Aorta (tissue), 5 donors: ENCODE data around the gene FSD1. TPM values are rescaled to one million over a fixed set of nuclear protein-coding genes. Genes with fewer than 3 reads are reported as not detected.

Experiments used
- ATAC-seq: fragments of 200-7000 bp; cut with Tn5 transposase; one replicate; pipeline ENCODE4 v1.9.1; 2022; ENCODE audit warnings: moderate library complexity; ENCODE audit not compliant: low FRiP score
- DNase-seq, 2 donors: peaks; one replicate each; pipeline ENCODE4 v3.0.0-alpha.2; 2020
- H3K27ac ChIP-seq, 2 donors: one replicate each; pipeline ENCODE4 v1.5.1; 2013; ENCODE audit warnings: low read length in 2 of 2, mild to moderate bottlenecking in 2 of 2, moderate library complexity in 2 of 2, control low read depth in 1 of 2, inconsistent platforms in 1 of 2, low read depth in 1 of 2
- H3K27me3 ChIP-seq, 2 donors: one replicate each; pipeline ENCODE4 v1.6.1; 2013; ENCODE audit warnings: control low read depth in 1 of 2, low read length in 1 of 2, mild to moderate bottlenecking in 1 of 2, moderate library complexity in 1 of 2; ENCODE audit not compliant: insufficient read depth in 2 of 2, control insufficient read depth in 1 of 2
- H3K36me3 ChIP-seq, 2 donors: one replicate each; pipeline ENCODE4 v1.6.1; 2013; ENCODE audit warnings: control low read depth in 1 of 2, low read length in 1 of 2, mild to moderate bottlenecking in 1 of 2; ENCODE audit not compliant: insufficient read depth in 2 of 2, control insufficient read depth in 1 of 2
- H3K4me1 ChIP-seq, 2 donors: one replicate each; pipeline ENCODE4 v1.6.1; 2013; ENCODE audit warnings: low read length in 2 of 2, control low read depth in 1 of 2, mild to moderate bottlenecking in 1 of 2, moderate library complexity in 1 of 2; ENCODE audit not compliant: insufficient read depth in 2 of 2, control insufficient read depth in 1 of 2
- H3K4me3 ChIP-seq, 2 donors: one replicate each; pipeline ENCODE4 v1.5.1; 2013; ENCODE audit warnings: low read length in 2 of 2, control low read depth in 1 of 2, mild to moderate bottlenecking in 1 of 2
- H3K9me3 ChIP-seq: one replicate; pipeline ENCODE4 v1.6.1; 2013; ENCODE audit warnings: mild to moderate bottlenecking, low read length; ENCODE audit not compliant: control insufficient read depth
- WGBS, 2 donors: extraction: QIAGEN DNeasy Blood & Tissue Kit; methylation state at CpG; one replicate each; pipeline ENCODE4 v1.1.7; 2013; 5-methylcytosine and 5-hydroxymethylcytosine counted together
- intact Hi-C, 2 donors: fragments of 100-400 bp; cut with DNase I; formaldehyde crosslinking; loops; one replicate each; pipeline versions ENCODE4 v1.14.2 to v1.15.0; 2022
- polyA plus RNA-seq, 2 donors: library from polyadenylated mRNA; stranded (reverse); fragments of 200-250 nt; gene quantifications; one replicate each; pipeline ENCODE4 v1.2.3, GENCODE V29; 2013
- total RNA-seq, 2 donors: library from RNA; stranded (reverse); fragmentation: NEBNext Ultra II Directional; extraction: Animal tissue kit (Norgen Biotek cat#: 25700); gene quantifications; one replicate each; pipeline ENCODE4 v1.2.1, GENCODE V29; 2021
- donor health status: healthy with polysubstance abuse.
- donor health status: Bipolar disorder and iron deficiency.
- donor health status: DM: no; HTN: no; CAD: no.
- donor health status: DM: no; HTN: no; CAD: no.
- donor health status: DM: yes; HTN: yes; CAD: no.

FSD1 gene
- total and polyA plus RNA-seq, 4 donors: 0.84 TPM; not detected in 3

- no peak for DNase-seq
- no peak for ATAC-seq
- 26 to 32% methylated on average over 14 of the region's 14 CpGs for WGBS, 2 donors
- intact Hi-C loops: no loop called here
- Histone ChIP-seq H3K27ac (no peak overlapping the region), H3K36me3 (no peaks in the 10 kb centered on the region), H3K4me1 (no peaks in the 10 kb centered on the region), H3K9me3 (no peaks in the 10 kb centered on the region), H3K27me3 (no peaks in the 10 kb centered on the region), H3K4me3 (no peak overlapping the region)
These were observed 8.2 kb upstream of the FSD1 start for GRCh38 chr19:4295972-4296771.

- no peak overlapping the region for H3K27ac ChIP-seq
- no peak for ATAC-seq
- WGBS, 2 donors: 74 to 76% methylated on average over 27 of the region's 27 CpGs
- no peaks in the 10 kb centered on the region for H3K9me3 ChIP-seq
- H3K4me3 ChIP-seq: no peak overlapping the region
- no peaks in the 10 kb centered on the region for H3K4me1 ChIP-seq
- DNase-seq: no peak
- intact Hi-C loops: no loop called here
- H3K27me3 ChIP-seq: no peaks in the 10 kb centered on the region
- no peaks in the 10 kb centered on the region for H3K36me3 ChIP-seq
These were observed 6.2 kb upstream of the FSD1 start for GRCh38 chr19:4297901-4298809.

GRCh38 chr19:4298810-4299550, 5.4 kb upstream of the FSD1 start:
- H3K36me3 ChIP-seq: no peaks in the 10 kb centered on the region
- no peak overlapping the region for H3K27ac ChIP-seq
- ATAC-seq (no peak), DNase-seq (no peak)
- intact Hi-C loops: no loop called here
- no peaks in the 10 kb centered on the region for H3K4me1 ChIP-seq
- WGBS, 2 donors: 80 to 81% methylated on average over 8 of the region's 8 CpGs
- H3K27me3 ChIP-seq: no peaks in the 10 kb centered on the region
- no peaks in the 10 kb centered on the region for H3K9me3 ChIP-seq
- no peak overlapping the region for H3K4me3 ChIP-seq

- Histone ChIP-seq H3K9me3 (no peaks in the 10 kb centered on the region), H3K36me3 (no peaks in the 10 kb centered on the region), H3K4me3 (no peak overlapping the region), H3K27ac (no peak overlapping the region), H3K4me1 (no peaks in the 10 kb centered on the region), H3K27me3 (no peaks in the 10 kb centered on the region)
- ATAC-seq (no peak), DNase-seq (no peak)
- 88 to 92% methylated on average over 3 of the region's 3 CpGs for WGBS, 2 donors
- intact Hi-C loops: no loop called here
These were observed 3.8 kb upstream of the FSD1 start for GRCh38 chr19:4300589-4300988.

- DNase-seq (no peak), ATAC-seq (no peak)
- Histone ChIP-seq H3K4me3 (no peak overlapping the region), H3K9me3 (no peaks in the 10 kb centered on the region), H3K27me3 (no peaks in the 10 kb centered on the region), H3K4me1 (no peaks in the 10 kb centered on the region), H3K27ac (no peak overlapping the region), H3K36me3 (no peaks in the 10 kb centered on the region)
- intact Hi-C loops: no loop called here
- 54 to 55% methylated on average over 13 of the region's 13 CpGs for WGBS, 2 donors
These were observed 2.7 kb upstream of the FSD1 start for GRCh38 chr19:4301590-4302242.

GRCh38 chr19:4302243-4302640, 2.2 kb upstream of the FSD1 start, which contains the start of gene TMIGD2:
TMIGD2 (minus strand) TSS chr19:4302389; CDS start chr19:4302385, 4 bp downstream.
- Histone ChIP-seq H3K27me3 (no peaks in the 10 kb centered on the region), H3K36me3 (no peaks in the 10 kb centered on the region), H3K9me3 (no peaks in the 10 kb centered on the region), H3K4me1 (no peaks in the 10 kb centered on the region), H3K27ac (no peak within 1 kb of the TSS), H3K4me3 (no peak within 1 kb of the TSS)
- DNase-seq (no peak), ATAC-seq (no peak)
- intact Hi-C loops: no loop called here
- 71% methylated on average over 8 of the region's 8 CpGs for WGBS, 2 donors

GRCh38 chr19:4303819-4304537, 420 bp upstream of the FSD1 start:
- H3K36me3 ChIP-seq: no peaks in the 10 kb centered on the region
- no peaks in the 10 kb centered on the region for H3K27me3 ChIP-seq
- no peaks in the 10 kb centered on the region for H3K9me3 ChIP-seq
- no peak overlapping the region for H3K27ac ChIP-seq
- intact Hi-C loops: no loop called here
- H3K4me3 ChIP-seq: no peak overlapping the region
- no peak for ATAC-seq
- 47 to 49% methylated on average over 18 of the region's 18 CpGs for WGBS, 2 donors
- no peaks in the 10 kb centered on the region for H3K4me1 ChIP-seq
- no peak for DNase-seq

- H3K9me3 ChIP-seq: no peaks in the 10 kb centered on the region
- intact Hi-C loops: no loop called here
- no peaks in the 10 kb centered on the region for H3K27me3 ChIP-seq
- ATAC-seq (no peak), DNase-seq (no peak)
- no peak overlapping the region for H3K4me3 ChIP-seq
- 71 to 78% methylated on average over 7 of the region's 7 CpGs for WGBS, 2 donors
- no peaks in the 10 kb centered on the region for H3K36me3 ChIP-seq
- H3K27ac ChIP-seq: no peak overlapping the region
- no peaks in the 10 kb centered on the region for H3K4me1 ChIP-seq
These were observed 837 bp downstream of the FSD1 start for GRCh38 chr19:4305257-4305612.
